Right renal pelvis (tissue), 4 donors: ENCODE data around the gene ESCO1. TPM values are rescaled to one million over a fixed set of nuclear protein-coding genes. Genes with fewer than 3 reads are reported as not detected.

Source experiments
- DNase-seq, 4 donors: peaks; one replicate each; pipeline ENCODE4 v3.0.0-alpha.2; 2013; ENCODE audit warnings: low read depth in 4 of 4, low spot score in 3 of 4, missing footprints in 1 of 4
- polyA plus RNA-seq, 4 donors: library from polyadenylated mRNA; unstranded; fragments of 120-200 nt; gene quantifications; one replicate each; pipeline ENCODE4 v1.2.1, GENCODE V29; 2013; ENCODE audit not compliant: insufficient read length in 4 of 4

ESCO1 gene
- polyA plus RNA-seq, 4 donors: 26.8 to 32.9 (median 31.1) TPM

DNA sequence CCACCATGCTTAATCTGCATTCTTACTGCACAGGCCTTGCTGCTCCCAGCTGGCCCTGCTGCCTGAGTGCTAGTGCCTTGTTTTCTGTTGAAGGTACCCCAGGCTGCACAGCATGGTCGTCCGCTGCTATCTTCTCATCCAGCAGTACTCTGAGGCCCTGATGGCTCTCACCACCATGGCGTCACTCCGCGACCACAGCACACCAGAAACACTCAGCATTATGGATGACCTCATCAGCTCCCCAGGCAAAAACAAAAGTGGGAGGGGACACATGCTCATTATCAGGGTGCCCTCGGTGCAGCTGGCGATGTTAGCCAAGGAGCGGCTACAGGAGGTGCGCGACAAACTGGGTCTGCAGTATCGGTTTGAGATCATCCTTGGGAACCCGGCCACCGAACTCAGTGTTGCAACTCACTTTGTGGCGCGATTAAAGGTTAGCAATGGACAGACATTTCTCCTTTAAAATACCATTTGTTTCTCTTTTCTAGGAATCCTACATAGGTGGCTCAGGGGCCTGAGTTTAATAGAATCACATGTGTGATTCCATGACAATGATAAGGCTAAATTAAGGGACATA is 110.5 kb downstream of the ESCO1 start:
- no peak for DNase-seq

DNA sequence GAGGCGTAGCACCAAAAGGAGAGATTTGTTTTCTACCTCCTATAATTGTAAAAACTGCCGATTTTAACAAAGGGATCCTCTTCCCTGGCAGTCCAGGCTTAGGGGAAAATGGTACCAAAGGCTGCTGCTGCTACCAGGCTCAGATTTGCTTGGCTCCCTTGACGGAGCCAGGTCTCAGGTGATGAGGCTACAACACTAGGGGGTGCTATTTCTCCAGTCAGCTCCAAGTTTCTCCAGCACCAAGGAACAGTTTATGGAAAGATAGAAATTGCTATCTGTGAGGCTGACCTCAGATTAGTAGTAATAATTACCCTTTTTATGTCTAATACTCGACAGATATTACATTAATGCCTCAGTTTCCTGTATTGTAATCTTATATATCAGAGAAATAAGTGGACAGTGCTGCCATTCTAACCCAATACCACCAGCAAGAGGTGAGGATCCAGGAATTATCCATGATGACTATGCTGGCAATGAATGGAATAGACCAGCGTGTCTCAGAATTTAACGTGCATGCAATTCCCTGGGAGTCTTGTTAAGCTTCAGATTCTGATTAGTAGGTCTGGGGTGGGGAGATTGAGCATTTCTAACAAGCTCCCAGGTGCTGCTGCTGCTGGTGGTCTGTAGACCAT is 111.3 kb downstream of the ESCO1 start:
- DNase-seq: peak in 3 of 4 donors; percentile 30 to 54 (median 45)

DNA sequence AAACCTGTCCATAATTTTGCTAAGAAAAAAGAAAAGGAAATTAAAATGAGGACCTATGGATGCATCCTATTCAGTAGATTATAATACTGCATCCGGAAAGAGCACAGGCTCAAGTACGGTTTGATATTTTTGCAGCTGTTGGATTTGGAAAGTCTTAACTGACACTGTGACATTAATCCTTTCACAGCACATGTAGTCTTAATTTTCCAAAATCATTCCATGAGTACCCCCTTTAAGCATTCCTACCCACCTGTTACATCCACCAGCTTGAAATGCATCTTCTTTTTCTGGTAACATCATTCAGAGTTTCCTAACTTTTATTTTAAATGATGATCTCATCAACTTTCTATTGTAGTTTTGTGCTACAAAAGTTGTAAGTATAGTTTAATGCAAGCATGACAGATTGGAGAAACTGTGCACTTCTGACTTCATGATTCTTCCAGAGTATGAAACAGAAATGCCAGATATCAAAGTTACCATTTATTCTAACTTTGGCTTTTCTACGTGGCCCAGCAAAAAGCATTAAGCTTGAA is 113.5 kb downstream of the ESCO1 start:
- no peak for DNase-seq

DNA sequence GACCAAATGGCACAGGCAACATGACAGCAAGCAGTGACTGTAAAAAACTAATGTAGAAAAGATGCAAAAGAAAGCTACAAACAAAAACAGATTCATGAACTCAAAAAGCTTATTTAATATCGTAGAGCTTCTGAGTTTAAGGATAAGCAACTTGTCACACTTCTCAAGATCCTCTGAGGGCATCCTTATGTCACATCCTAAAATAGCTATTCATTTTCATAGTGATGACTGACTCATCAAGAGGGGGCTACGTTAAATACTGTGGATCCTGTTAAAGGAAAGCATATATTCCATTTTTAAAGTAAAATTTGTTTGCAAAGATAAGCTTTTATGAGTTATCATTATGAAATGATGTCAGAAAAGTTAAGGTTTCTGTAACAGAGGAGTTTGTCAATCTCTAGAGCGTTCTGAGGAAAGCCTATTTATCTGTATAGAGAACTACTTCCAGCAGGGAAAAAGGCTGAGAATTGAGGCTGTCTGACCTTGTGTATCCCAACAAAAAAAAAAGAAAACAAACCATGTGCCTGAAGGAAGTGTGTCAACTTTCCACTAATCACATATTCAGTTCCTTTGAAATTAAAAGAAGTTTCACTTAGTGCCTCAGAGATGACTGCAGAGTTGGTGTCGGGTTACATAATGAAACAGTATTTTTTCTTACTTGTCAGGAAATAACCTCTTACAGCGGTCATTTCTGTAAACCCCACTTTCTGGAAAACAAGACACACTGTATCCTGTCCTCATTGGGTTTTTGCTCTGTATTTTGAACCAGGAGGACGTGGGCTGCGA is 115.5 kb downstream of the ESCO1 start:
- no peak for DNase-seq

DNA sequence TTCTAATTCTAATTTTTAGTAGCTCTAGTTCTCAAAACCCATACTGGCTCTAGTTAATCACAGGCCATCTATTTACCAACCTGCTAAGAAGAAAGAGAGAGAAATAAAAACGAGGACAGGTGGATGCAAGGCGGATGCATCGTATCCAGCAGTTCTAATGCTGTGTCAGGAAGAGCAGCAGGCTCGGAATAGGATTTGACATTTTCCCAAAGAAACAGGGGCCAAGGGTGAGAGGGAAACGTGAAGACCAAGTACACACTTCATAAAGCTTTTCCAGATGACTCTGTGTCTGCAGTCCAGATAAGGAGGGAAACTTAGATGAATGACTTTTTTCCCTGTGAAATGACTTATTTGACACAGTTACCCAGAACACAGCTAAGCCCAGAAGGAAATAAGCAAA is 117.5 kb downstream of the ESCO1 start:
- no peak for DNase-seq

DNA sequence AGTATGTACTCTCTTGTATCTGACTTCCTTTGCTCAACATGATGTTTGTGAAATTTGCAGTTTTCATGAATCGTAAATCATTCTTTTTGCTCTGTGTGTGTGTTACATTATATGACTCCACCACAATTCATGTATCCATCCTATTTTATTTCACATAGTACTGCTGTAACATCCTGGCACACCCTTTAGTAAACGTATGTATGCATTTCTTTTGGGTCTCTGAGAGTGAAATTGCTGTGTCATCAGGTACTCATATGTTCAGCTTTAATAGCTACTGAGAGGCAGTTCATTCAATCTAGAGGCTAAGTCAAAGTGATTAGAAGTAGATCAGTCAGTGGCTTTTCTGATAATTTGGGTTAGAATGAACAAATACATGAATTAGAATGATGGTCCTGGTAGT is 118.8 kb downstream of the ESCO1 start:
- DNase-seq: no peak

DNA sequence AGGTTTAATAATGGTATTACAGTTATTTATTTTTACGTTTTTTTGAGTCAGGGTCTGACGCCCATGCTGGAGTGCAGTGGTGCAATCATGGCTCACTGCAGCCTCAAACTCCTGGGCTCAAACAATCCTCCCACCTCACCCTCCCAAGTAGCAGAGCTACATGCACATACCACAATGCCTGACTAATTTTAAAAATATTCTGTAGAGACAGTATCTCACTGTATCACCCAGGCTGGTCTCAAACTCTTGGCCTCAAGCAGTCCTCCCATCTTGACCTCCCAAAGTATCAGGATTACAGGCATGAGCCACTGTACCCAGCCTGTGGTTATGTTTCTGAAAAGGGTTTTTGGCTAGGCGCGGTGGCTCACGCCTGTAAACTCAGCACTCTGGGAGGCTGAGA is 120.8 kb downstream of the ESCO1 start:
- no peak for DNase-seq

Other genes with a start within 250 kb of the ESCO1 start
- gene SNRPD1, start 11.6 kb upstream of the ESCO1 start, polyA plus RNA-seq: 100 to 1,000 TPM; 148 to 185 (median 167) TPM
- gene ABHD3, start 104.1 kb upstream of the ESCO1 start, polyA plus RNA-seq: 10 to 100 TPM; 21.9 to 25.3 (median 23.2) TPM
- 10 to 100 TPM; 59.3 to 73.3 (median 68.4) TPM for gene MIB1, start 140.1 kb upstream of the ESCO1 start, polyA plus RNA-seq